T-helper 17 cell (primary cell): Measurements from ENCODE around the gene BEGAIN. TPM values are rescaled to one million over a fixed set of nuclear protein-coding genes. Genes with fewer than 3 reads are reported as not detected.

Experiments
- ATAC-seq: fragments of 150-1000 bp; cut with Tn5 transposase; 2 replicates; pipeline ENCODE4 v1.10.0; 2021; ENCODE audit warnings: mild to moderate bottlenecking, moderate library complexity
- DNase-seq, 3 donors: peaks; one replicate each; pipeline versions ENCODE4 v3.0.0 to v3.0.0-alpha.2; 2020 to 2021
- H3K9me3 ChIP-seq: one replicate; pipeline ENCODE4 v1.7.0; 2013; ENCODE audit warnings: low read length, mild to moderate bottlenecking; ENCODE audit not compliant: control insufficient read depth, poor library complexity, severe bottlenecking
- H3K27ac Mint-ChIP-seq: one replicate; pipeline ENCODE4 v1.8.0; 2022; ENCODE audit warnings: mild to moderate bottlenecking, moderate library complexity, mixed read lengths
- H3K27me3 Mint-ChIP-seq: one replicate; pipeline ENCODE4 v1.8.0; 2022; ENCODE audit warnings: mixed read lengths
- H3K36me3 Mint-ChIP-seq: one replicate; pipeline ENCODE4 v1.8.0; 2022; ENCODE audit warnings: low read depth, mixed read lengths
- H3K4me1 Mint-ChIP-seq: one replicate; pipeline ENCODE4 v1.8.0; 2022; ENCODE audit warnings: mild to moderate bottlenecking, mixed read lengths
- H3K4me3 Mint-ChIP-seq: one replicate; pipeline ENCODE4 v1.8.0; 2022; ENCODE audit warnings: mild to moderate bottlenecking, moderate library complexity, mixed read lengths
- total RNA-seq, 4 donors: library from RNA in 2 of 4; stranded (reverse) in 2 of 4; gene quantifications; one replicate each; pipeline ENCODE4 v1.2.3 and lab custom pipeline; 2022 to 2026

The BEGAIN gene
- total RNA-seq, 2 donors from 2014 or later, result 0.50 to 4.5 TPM

- H3K27ac Mint-ChIP-seq, result no peak overlapping the region
- H3K27me3 Mint-ChIP-seq, result peaks cover 50% of the 10 kb centered on the region
- H3K4me3 Mint-ChIP-seq, result peak overlapping the region; percentile 78
- no peak for ATAC-seq
- no peaks in the 10 kb centered on the region for H3K9me3 ChIP-seq
- H3K36me3 Mint-ChIP-seq, result peaks cover 3% of the 10 kb centered on the region
- peaks cover 5% of the 10 kb centered on the region for H3K4me1 Mint-ChIP-seq
- no peak for DNase-seq
These were observed 18.1 kb downstream of the BEGAIN start for GRCh38 chr14:100568998-100569733.

DNA sequence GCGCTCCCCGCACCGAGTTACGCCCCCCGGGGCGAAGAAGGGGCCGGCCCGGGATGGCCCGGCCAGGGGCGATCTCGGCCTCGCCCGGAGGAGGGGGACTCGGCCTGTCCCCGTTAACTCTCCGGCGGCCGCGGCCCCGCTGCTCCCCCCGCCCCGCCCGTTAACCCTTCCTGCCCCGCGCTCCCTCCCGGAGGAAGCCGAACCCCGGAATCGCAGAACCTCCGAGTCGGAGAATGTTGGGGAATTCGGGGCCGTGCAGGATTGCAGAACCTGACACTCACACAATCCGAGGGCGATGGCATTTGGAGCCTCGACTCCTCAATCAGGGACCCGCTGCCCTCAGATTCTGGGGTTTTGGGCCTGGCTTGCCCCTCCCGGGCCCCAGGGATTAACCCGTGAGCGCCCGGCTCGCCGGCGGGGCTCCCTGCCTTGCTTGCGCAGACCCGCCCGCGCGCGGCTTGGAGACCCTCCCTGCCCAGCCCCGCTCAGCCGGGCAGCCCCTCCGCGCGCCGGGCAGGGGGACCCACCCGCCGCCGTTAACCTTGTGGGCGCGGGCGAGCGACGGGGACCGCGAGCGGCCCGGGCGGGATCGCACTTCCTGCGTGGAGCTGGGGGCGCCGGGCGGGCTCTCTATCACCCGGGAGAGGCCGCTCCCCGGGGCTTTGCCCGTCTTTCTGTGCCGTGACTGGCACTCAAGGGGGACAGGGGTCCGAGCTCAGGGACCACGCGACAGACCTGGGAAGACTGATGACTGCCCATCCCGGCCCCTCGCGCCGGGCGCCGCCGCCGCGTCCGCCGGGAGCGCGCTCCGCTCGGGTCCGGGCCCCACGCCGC lies 18.8 kb downstream of the BEGAIN start:
- no peak for ATAC-seq
- peak overlapping the region; percentile 7 for H3K4me3 Mint-ChIP-seq
- peaks cover 53% of the 10 kb centered on the region for H3K27me3 Mint-ChIP-seq
- no peak for DNase-seq
- no peak overlapping the region for H3K27ac Mint-ChIP-seq
- peaks cover 3% of the 10 kb centered on the region for H3K36me3 Mint-ChIP-seq
- no peaks in the 10 kb centered on the region for H3K9me3 ChIP-seq
- peaks cover 5% of the 10 kb centered on the region for H3K4me1 Mint-ChIP-seq

DNA sequence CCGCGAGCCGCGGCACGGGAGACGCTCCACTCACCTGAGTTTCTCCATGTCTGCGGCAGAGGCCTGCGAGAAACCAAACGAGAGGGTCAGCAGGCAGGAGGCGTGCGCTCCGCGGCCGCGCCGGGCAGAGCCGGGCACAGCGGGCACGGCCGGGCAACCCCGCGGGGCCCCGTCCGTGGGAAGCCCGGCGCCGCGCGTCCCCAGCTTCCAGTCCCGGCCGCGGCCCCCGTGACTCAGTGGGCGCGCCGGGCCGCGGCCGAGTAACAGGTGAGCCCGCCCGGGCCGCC lies 19.4 kb downstream of the BEGAIN start:
- ATAC-seq (peak; percentile 16), DNase-seq (no peak)
- H3K9me3 ChIP-seq, result no peaks in the 10 kb centered on the region
- Mint-ChIP-seq H3K4me1 (peaks cover 3% of the 10 kb centered on the region), H3K36me3 (peaks cover 3% of the 10 kb centered on the region), H3K27ac (no peak overlapping the region), H3K27me3 (peaks cover 54% of the 10 kb centered on the region), H3K4me3 (peak overlapping the region; percentile 15)

- peak overlapping the region; percentile 77 for H3K4me3 Mint-ChIP-seq
- peaks cover 2% of the 10 kb centered on the region for H3K4me1 Mint-ChIP-seq
- no peak overlapping the region for H3K27ac Mint-ChIP-seq
- DNase-seq (no peak), ATAC-seq (peak; percentile 55)
- H3K27me3 Mint-ChIP-seq, result peaks cover 54% of the 10 kb centered on the region
- H3K9me3 ChIP-seq, result no peaks in the 10 kb centered on the region
- peaks cover 3% of the 10 kb centered on the region for H3K36me3 Mint-ChIP-seq
These were observed 20.0 kb downstream of the BEGAIN start for GRCh38 chr14:100567009-100567876.

DNA sequence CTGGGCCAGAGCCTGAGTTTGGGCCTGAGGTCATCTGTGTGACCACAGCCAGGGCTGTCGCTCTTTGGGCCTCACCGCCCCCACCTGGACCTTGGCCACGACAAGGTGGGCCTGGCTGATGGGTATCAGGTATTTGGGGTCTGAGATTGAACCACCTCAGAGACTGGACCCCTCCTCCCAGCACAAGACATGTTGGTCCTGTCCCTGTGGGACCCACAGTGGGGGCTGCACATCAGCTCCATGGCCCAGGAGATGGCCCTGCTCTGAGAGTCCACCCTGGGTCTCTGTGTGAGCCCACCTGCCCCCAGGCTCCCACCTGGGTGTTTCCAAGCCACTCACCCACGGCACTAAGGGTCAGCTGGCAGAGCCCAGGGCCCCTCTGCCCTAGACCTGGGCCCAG lies 20.6 kb downstream of the BEGAIN start:
- ATAC-seq, result no peak
- no peaks in the 10 kb centered on the region for H3K9me3 ChIP-seq
- Mint-ChIP-seq H3K27ac (no peak overlapping the region), H3K27me3 (peaks cover 47% of the 10 kb centered on the region), H3K4me1 (peaks cover 2% of the 10 kb centered on the region), H3K36me3 (peaks cover 3% of the 10 kb centered on the region), H3K4me3 (peak overlapping the region; percentile 77)
- no peak for DNase-seq

- H3K9me3 ChIP-seq, result no peaks in the 10 kb centered on the region
- peaks cover 3% of the 10 kb centered on the region for H3K36me3 Mint-ChIP-seq
- no peak overlapping the region for H3K27ac Mint-ChIP-seq
- H3K27me3 Mint-ChIP-seq, result peaks cover 42% of the 10 kb centered on the region
- H3K4me1 Mint-ChIP-seq, result peaks cover 2% of the 10 kb centered on the region
- H3K4me3 Mint-ChIP-seq, result peak overlapping the region; percentile 74
- no peak for DNase-seq
- no peak for ATAC-seq
These were observed 21.1 kb downstream of the BEGAIN start for GRCh38 chr14:100566119-100566518.

DNA sequence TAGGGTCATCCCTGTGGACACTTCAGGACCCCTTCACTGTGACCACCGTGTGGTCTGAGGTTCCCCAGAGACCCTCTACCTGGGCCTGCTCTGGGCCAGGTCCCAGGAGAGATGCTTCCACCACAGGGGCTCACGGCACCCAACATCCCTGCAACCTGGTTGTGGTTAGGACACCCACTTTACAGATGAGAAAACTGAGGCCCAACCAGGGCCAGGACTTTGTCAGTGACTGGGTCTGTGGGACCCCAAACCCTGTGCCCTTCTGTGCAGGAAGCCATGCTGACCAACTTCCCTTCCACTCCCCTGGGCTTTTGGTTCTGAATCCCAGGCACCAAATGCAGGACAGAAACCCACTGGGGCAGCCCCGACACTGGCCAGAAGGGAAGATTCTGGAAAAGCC lies 21.6 kb downstream of the BEGAIN start:
- H3K4me1 Mint-ChIP-seq, result peaks cover 2% of the 10 kb centered on the region
- H3K27ac Mint-ChIP-seq, result no peak overlapping the region
- no peak overlapping the region for H3K4me3 Mint-ChIP-seq
- peaks cover 3% of the 10 kb centered on the region for H3K36me3 Mint-ChIP-seq
- DNase-seq, result no peak
- H3K9me3 ChIP-seq, result no peaks in the 10 kb centered on the region
- peaks cover 40% of the 10 kb centered on the region for H3K27me3 Mint-ChIP-seq
- ATAC-seq, result no peak

GRCh38 chr14:100564512-100564911 lies 22.7 kb downstream of the BEGAIN start:
- no peak overlapping the region for H3K27ac Mint-ChIP-seq

GRCh38 chr14:100562751-100563150 lies 24.5 kb downstream of the BEGAIN start:
- DNase-seq (no peak), ATAC-seq (no peak)
- Mint-ChIP-seq H3K27me3 (peaks cover 43% of the 10 kb centered on the region), H3K4me1 (peaks cover 5% of the 10 kb centered on the region), H3K36me3 (peaks cover 6% of the 10 kb centered on the region), H3K27ac (no peak overlapping the region), H3K4me3 (no peak overlapping the region)
- H3K9me3 ChIP-seq, result no peaks in the 10 kb centered on the region

More at GRCh38 chr14:100564512-100564911, 22.7 kb downstream of the BEGAIN start:
- Mint-ChIP-seq H3K36me3 (peaks cover 3% of the 10 kb centered on the region), H3K4me1 (peaks cover 2% of the 10 kb centered on the region), H3K27me3 (peaks cover 36% of the 10 kb centered on the region), H3K4me3 (no peak overlapping the region)
- no peak for ATAC-seq
- H3K9me3 ChIP-seq, result no peaks in the 10 kb centered on the region
- no peak for DNase-seq

GRCh38 chr14:100561005-100561404 lies 26.2 kb downstream of the BEGAIN start:
- no peak for DNase-seq
- Mint-ChIP-seq H3K27me3 (peaks cover 34% of the 10 kb centered on the region), H3K27ac (no peak overlapping the region), H3K4me1 (peaks cover 5% of the 10 kb centered on the region), H3K36me3 (peaks cover 7% of the 10 kb centered on the region), H3K4me3 (no peak overlapping the region)
- no peak for ATAC-seq
- H3K9me3 ChIP-seq, result no peaks in the 10 kb centered on the region

GRCh38 chr14:100560471-100560870 lies 26.7 kb downstream of the BEGAIN start:
- H3K9me3 ChIP-seq, result no peaks in the 10 kb centered on the region
- ATAC-seq (no peak), DNase-seq (no peak)

DNA sequence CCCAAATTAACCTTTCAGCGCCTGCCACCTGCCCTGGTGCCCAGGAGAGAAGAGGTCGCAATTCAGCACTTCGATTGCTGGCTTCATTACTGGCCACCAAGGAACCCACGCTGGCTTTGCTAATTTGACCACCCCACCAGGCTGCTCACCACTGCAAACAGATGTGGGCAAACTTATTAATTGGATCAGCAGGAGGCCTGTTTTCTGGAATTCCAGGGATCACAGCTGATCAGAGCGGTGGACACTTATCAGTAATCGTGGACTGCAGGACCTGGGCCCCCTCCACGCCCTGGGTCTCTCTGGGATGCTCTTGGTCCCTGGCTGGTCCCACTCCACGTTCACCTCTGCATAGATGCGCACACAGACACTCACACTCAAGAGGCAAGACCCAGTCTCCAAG lies 27.8 kb downstream of the BEGAIN start:
- no peak for DNase-seq
- no peak overlapping the region for H3K4me3 Mint-ChIP-seq
- no peaks in the 10 kb centered on the region for H3K9me3 ChIP-seq
- H3K36me3 Mint-ChIP-seq, result peaks cover 3% of the 10 kb centered on the region
- H3K27me3 Mint-ChIP-seq, result peaks cover 32% of the 10 kb centered on the region
- ATAC-seq, result no peak
- no peak overlapping the region for H3K27ac Mint-ChIP-seq
- H3K4me1 Mint-ChIP-seq, result peaks cover 5% of the 10 kb centered on the region

More at GRCh38 chr14:100560471-100560870, 26.7 kb downstream of the BEGAIN start:
- peaks cover 7% of the 10 kb centered on the region for H3K36me3 Mint-ChIP-seq
- no peak overlapping the region for H3K27ac Mint-ChIP-seq
- peaks cover 33% of the 10 kb centered on the region for H3K27me3 Mint-ChIP-seq
- H3K4me3 Mint-ChIP-seq, result no peak overlapping the region
- H3K4me1 Mint-ChIP-seq, result peaks cover 5% of the 10 kb centered on the region

- peaks cover 7% of the 10 kb centered on the region for H3K4me1 Mint-ChIP-seq
- peaks cover 28% of the 10 kb centered on the region for H3K27me3 Mint-ChIP-seq
- no peaks in the 10 kb centered on the region for H3K9me3 ChIP-seq
- H3K4me3 Mint-ChIP-seq, result no peak overlapping the region
- H3K36me3 Mint-ChIP-seq, result peaks cover 3% of the 10 kb centered on the region
- DNase-seq, result no peak
- no peak for ATAC-seq
- H3K27ac Mint-ChIP-seq, result no peak overlapping the region
These were observed 28.3 kb downstream of the BEGAIN start for GRCh38 chr14:100558966-100559365.
